Activated naive CD8-positive, alpha-beta T cell treated with anti-CD3 and anti-CD28 coated beads, Interleukin-2, amount 50 U/mL, for 16 hours (primary cell): ENCODE measurements around the gene DVL2.

Experiments used
- DNase-seq: peaks from one replicate; pipeline ENCODE4 v3.0.0-alpha.2; 2020; ENCODE audit warnings: low read depth, low spot score

Gene DVL2

DNA sequence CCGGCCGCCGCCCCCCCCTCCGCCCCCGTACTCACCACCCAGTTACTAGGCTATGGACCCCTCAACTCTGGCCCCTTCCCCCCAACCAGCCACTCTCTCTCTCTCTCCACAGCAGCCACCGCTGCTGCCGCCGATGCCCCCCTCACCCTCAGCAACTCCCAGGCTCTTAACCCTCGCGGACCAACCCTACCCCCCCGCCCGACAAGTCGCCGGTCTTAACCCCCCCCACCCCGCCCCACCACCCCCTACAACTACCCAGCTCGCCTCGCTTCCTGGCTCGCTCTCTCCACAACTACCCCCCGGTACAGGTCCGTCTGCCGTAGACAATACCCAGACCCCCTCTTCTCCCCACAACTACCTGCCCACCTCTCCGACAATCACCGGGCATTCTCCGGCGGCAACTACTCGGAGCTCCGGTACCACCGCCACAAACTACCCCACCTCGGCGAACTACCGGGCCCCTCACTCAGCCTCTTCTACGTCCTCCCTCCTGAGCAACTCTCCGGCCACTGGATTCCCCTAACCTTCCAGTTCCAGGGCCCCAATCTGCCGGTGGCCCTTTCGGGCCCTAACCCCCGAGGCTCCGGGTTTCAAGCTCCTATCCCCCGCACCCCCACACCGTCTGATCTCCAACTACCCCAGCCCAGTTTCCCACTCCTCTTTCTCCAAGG is 4.2 kb upstream of the DVL2 start:
- DNase-seq: no peak

- DNase-seq: peak; percentile 77
Observed at GRCh38 chr17:7237761-7238419, 3.6 kb upstream of the DVL2 start.

DNA sequence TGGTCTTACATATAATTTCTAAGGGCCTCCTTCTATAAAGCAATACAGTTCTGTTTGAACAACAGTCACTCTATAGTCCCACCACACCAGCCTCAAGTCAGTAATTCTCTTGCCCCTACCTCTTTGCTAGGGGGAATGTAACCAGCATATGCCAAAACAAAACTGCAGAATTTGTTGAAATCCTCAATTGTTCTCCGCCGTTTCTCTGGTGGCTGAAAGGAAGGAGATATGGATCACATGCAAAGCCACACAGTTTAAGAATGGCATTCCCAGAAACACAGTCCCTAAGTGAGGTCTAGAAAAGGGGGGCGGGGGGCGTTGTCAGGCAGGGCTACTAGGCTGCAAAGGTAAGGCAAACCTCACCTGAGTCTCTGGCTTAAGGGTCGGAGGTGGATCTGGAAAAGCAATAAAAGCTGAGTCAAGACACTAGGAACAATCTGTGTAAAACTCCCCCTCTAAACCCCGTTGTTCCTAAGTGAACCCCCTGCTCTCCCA is 3.0 kb upstream of the DVL2 start:
- no peak for DNase-seq

DNA sequence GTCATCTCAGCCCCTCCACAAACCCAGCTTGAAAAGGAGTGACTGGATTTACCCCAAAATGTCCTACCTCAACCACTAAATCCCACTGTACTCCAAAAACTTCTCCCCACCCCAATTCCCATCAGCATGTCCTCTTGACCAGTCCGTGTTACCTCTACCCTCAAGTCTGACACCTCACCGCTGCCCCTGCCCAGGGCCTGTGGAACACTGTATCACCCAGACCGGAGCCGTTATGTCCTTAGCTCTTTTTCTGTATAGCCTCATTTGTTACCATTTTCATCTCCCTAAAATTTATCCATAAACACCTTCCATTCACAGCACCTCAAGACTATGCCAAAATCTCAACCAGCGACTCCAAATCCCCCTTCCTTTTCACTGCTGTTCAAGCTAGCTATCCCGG is 2.5 kb upstream of the DVL2 start:
- no peak for DNase-seq

- no peak for DNase-seq
Observed at GRCh38 chr17:7235693-7236665, 1.7 kb upstream of the DVL2 start.

DNA sequence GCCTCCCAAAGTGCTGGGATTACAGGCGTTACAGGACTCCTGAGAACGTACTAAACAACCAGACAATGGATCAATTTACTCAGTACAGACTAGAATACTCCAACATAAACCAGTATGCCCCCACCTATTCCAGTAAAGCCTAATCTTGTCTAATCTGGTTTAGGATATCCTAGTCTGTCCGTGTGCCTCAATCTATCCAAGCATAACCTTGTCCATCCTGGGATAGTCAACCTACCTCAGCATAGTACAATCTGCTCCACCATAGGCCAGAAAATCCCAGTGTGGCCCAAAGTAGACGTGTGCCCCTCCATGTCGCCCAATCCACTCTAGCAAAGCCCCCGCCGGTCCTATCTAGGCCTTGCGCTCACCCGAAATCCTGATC is 625 bp downstream of the DVL2 start:
- DNase-seq: no peak

DNA sequence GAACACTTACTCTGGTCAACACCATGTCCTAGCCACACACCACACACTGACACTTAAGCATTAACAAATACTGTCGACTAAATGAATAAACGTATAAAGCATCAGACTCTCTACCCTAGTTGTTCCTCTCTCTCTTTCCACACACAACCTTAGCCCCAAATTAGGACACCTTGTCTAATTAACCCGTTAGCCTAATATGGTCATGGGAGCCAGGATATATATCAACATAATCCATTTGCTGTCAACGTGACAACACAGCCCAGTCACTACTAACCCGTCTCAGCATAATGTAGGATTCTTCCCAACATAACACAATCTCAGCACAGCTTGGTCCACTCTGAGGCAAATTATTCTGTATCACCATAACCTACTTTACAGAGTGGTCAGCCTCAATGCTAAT is 2.2 kb downstream of the DVL2 start:
- DNase-seq: no peak

- DNase-seq: no peak
Observed at GRCh38 chr17:7229504-7229903, 4.8 kb downstream of the DVL2 start.

DNA sequence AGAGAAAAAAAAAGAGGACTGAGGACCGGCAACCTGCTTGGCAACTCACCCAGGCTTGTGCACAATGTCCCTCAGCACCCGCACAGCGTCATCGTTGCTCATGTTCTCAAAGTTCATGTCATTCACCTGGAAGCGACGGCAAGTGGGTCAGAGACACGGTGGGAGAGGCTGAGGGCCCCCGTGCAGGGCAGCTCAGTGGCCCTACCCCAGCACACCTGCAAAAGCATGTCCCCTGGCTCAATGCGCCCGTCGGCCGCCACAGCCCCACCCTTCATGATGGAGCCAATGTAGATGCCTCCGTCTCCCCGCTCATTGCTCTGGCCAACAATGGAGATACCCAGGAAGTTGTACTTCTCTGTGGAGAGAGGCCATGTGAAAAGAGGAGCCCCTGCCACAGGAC is 5.4 kb downstream of the DVL2 start:
- no peak for DNase-seq

- DNase-seq: no peak
Observed at GRCh38 chr17:7226721-7227710, 7.3 kb downstream of the DVL2 start.

GRCh38 chr17:7225711-7226331 is 8.5 kb downstream of the DVL2 start:
- no peak for DNase-seq

DNA sequence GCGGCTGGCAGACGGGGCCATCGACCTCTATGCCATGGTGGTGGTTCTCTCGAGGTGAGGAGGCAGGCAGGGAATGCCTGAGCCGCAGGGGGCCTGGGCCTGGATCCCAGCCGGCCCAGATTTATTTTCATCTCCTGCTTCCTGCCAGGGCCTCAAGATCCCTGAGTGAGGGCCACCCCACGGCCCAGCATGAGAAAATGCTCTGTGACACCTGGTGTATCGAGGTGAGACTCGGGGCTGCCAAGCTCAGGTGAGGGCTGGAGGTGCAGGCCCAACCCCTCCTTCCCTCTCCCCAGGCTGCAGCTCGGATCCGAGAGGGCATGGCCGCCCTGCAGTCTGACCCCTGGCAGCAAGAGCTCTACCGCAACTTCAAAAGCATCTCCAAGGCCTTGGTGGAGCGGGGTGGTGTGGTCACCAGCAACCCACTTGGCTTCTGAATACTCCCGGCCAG is 9.6 kb downstream of the DVL2 start:
- DNase-seq: no peak

GRCh38 chr17:7224110-7224509 is 10.2 kb downstream of the DVL2 start:
- no peak for DNase-seq

- no peak for DNase-seq
Observed at GRCh38 chr17:7223375-7223774, 10.9 kb downstream of the DVL2 start.

GRCh38 chr17:7222972-7223292 is 11.4 kb downstream of the DVL2 start:
- no peak for DNase-seq

DNA sequence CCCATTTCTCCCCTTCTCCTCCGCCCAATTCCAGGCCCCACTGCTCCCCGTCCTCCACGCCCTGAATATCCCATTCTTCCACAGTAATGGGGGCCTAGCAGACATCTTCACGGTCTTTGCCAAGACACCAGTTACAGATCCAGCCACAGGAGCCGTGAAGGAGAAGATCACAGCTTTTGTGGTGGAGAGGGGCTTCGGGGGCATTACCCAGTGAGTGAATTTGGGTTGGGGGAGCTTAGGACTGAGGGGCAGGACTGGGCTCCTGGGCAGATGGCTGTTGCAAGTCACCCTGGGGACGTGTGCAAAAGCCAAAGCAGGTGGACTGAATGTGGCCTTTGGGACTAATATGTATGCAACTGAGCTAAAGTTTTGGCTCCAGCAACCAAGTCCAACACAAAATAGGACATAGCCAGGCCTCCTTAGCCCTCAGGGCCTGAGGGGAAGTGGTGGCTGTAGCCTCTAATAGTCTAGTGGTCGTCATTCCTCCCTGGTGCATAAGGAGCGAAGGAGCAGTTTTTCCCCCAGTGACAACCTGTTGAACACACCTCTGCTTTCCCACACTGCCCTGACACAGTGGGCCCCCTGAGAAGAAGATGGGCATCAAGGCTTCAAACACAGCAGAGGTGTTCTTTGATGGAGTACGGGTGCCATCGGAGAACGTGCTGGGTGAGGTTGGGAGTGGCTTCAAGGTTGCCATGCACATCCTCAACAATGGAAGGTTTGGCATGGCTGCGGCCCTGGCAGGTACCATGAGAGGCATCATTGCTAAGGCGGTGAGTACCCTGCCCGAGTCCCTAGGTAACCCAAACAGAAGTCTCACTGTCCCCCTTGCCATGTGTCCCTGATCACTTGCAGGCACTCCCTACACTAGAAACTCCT is 12.0 kb downstream of the DVL2 start:
- no peak for DNase-seq

GRCh38 chr17:7221278-7222092 is 12.8 kb downstream of the DVL2 start:
- DNase-seq: no peak

DNA sequence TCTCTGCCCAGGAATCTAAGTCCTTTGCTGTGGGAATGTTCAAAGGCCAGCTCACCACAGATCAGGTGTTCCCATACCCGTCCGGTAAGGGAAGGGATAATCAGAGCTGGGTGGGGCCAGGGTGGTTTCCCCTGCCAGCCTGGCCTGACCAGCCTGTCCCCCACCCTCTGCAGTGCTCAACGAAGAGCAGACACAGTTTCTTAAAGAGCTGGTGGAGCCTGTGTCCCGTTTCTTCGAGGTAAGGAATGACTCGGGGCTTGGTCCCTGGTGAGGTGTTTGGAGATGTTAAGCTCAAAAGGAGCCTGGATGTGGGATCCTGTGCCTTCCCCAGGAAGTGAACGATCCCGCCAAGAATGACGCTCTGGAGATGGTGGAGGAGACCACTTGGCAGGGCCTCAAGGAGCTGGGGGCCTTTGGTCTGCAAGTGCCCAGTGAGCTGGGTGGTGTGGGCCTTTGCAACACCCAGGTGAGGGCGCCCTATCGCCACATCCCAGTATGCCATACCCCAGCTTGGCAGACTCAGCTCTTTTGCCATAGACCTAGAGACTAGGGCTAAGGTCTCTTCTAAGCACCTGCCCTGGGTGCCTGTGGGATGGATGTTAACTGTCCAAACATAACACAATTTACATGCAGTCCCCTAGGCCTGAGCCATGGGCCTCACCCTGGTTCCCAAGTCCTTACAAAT is 13.6 kb downstream of the DVL2 start:
- no peak for DNase-seq
